Naive thymus-derived CD4-positive, alpha-beta T cell (primary cell): ENCODE results near the gene TRERF1. TPM values are rescaled to one million over a fixed set of nuclear protein-coding genes. Genes with fewer than 3 reads are reported as not detected.

Source experiments
- ATAC-seq: fragments of 150-1000 bp; cut with Tn5 transposase; 2 replicates; pipeline ENCODE4 v1.10.0; 2021; ENCODE audit warnings: mild to moderate bottlenecking, moderate library complexity
- CTCF ChIA-PET: fragments of 350-600 bp; sonication (Branson Sonifier 250); formaldehyde crosslinking; loops from one replicate; lab custom pipeline; 2021; ENCODE audit warnings: antibody characterized with exemption; lab: Charles Lee
- POLR2A ChIA-PET: fragments of 350-600 bp; sonication (Branson Sonifier 250); formaldehyde crosslinking; loops from one replicate; lab custom pipeline; 2021; ENCODE audit warnings: antibody characterized with exemption, inconsistent platforms; lab: Charles Lee
- DNase-seq, 9 donors: peaks; one replicate each; pipeline versions ENCODE4 v3.0.0 to v3.0.0-alpha.2; 2020 to 2022; ENCODE audit warnings: mixed read lengths in 1 of 9
- H3K27ac ChIP-seq: one replicate; pipeline ENCODE4 v1.7.0; 2013; ENCODE audit warnings: mild to moderate bottlenecking, low read depth, low read length, moderate library complexity
- H3K27me3 ChIP-seq, 2 donors: one replicate each; pipeline ENCODE4 v1.7.0; 2013; ENCODE audit warnings: low read length in 2 of 2, mild to moderate bottlenecking in 2 of 2, moderate library complexity in 2 of 2; ENCODE audit not compliant: control insufficient read depth in 2 of 2, insufficient read depth in 2 of 2
- H3K36me3 ChIP-seq, 3 experiments: 1 replicate in 2 of 3; 2 replicates in 1 of 3; pipeline ENCODE4 v1.7.0; 2013; ENCODE audit warnings: low read length in 3 of 3, mild to moderate bottlenecking in 3 of 3, moderate library complexity in 1 of 3; ENCODE audit not compliant: insufficient read depth in 3 of 3, control insufficient read depth in 2 of 3
- H3K4me1 ChIP-seq, 2 donors: one replicate each; pipeline ENCODE4 v1.7.0; 2013; ENCODE audit warnings: low read length in 2 of 2, mild to moderate bottlenecking in 2 of 2, moderate library complexity in 1 of 2; ENCODE audit not compliant: control insufficient read depth in 2 of 2, insufficient read depth in 2 of 2
- H3K4me3 ChIP-seq: 2 replicates; pipeline ENCODE4 v1.7.0; 2013; ENCODE audit warnings: mild to moderate bottlenecking, low read length
- H3K9me3 ChIP-seq, 3 experiments: 1 replicate in 2 of 3; 2 replicates in 1 of 3; pipeline ENCODE4 v1.7.0; 2013; ENCODE audit warnings: low read length in 3 of 3; ENCODE audit not compliant: control insufficient read depth in 2 of 3
- H3K27ac Mint-ChIP-seq, 9 donors: one replicate each; pipeline ENCODE4 v1.8.0; 2020 to 2022; ENCODE audit warnings: mixed read lengths in 9 of 9, mild to moderate bottlenecking in 8 of 9, moderate library complexity in 5 of 9, inconsistent platforms in 2 of 9
- H3K27me3 Mint-ChIP-seq, 5 donors: one replicate each; pipeline ENCODE4 v1.8.0; 2021 to 2022; ENCODE audit warnings: mixed read lengths in 5 of 5, mild to moderate bottlenecking in 1 of 5
- H3K36me3 Mint-ChIP-seq, 5 donors: one replicate each; pipeline ENCODE4 v1.8.0; 2020 to 2022; ENCODE audit warnings: mixed read lengths in 5 of 5, mild to moderate bottlenecking in 3 of 5, inconsistent platforms in 1 of 5
- H3K4me1 Mint-ChIP-seq, 7 donors: one replicate each; pipeline ENCODE4 v1.8.0; 2020 to 2022; ENCODE audit warnings: mixed read lengths in 7 of 7, mild to moderate bottlenecking in 3 of 7, inconsistent platforms in 1 of 7
- H3K4me3 Mint-ChIP-seq, 10 donors: one replicate each; pipeline ENCODE4 v1.8.0; 2020 to 2022; ENCODE audit warnings: mild to moderate bottlenecking in 10 of 10, mixed read lengths in 10 of 10, moderate library complexity in 6 of 10, inconsistent platforms in 2 of 10
- H3K9me3 Mint-ChIP-seq, 11 donors: one replicate each; pipeline ENCODE4 v1.8.0; 2020 to 2022; ENCODE audit warnings: mixed read lengths in 11 of 11, mild to moderate bottlenecking in 4 of 11, inconsistent platforms in 1 of 11, moderate library complexity in 1 of 11
- intact Hi-C, 2 donors: fragments of 100-400 bp; cut with micrococcal nuclease; formaldehyde crosslinking; loops; one replicate each; pipeline ENCODE4 v1.15.1; 2023
- polyA plus RNA-seq, 2 donors: library from polyadenylated mRNA; unstranded; fragments of 300-500 nt; fragmentation: Illumina TruSeq; gene quantifications; one replicate each; pipeline ENCODE4 v1.2.3, GENCODE V29; 2021
- total RNA-seq, 6 experiments: library from RNA in 5 of 6; stranded (reverse) in 5 of 6; gene quantifications; 1 replicate in 5 of 6; 2 replicates in 1 of 6; pipeline ENCODE4 v1.2.3 and lab custom pipeline; 2021 to 2026

TRERF1 gene
- total and polyA plus RNA-seq, 7 experiments from 2014 or later = 4.8 to 32.4 (median 21.0) TPM

DNA sequence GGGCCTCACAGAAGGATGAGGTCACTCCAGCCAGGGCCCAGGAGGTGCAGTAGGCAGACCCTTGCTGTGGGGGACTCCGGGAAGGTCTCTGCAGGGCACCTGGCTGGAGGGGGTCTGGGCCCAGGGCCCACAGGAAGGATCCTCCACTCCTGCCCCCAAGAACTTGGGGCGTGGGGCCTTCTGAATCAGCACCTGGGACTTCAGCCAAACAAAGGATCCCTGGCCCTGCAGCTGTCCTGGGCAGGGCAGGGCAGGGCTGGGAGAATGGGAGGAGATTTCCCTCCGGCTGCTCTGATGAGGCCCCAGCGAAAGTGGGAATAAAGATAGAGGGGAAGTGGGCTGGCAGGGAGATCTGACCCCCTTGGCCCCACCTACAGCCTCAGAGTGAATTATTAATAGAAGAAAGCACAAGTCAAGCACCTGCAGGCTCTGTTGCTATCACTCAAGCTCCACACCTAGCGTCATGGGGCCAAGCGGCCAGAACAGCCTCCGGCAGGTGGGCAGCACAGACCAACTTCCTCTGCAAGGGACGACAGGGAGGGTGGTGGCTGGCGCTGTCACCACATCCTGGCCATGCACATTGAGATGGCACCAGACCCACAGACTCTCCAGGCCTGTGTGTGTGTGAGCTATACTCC lies 172.5 kb downstream of the TRERF1 start:
- H3K9me3 Mint-ChIP-seq = peaks cover 0 to 13% (median 0%) of the 10 kb centered on the region in 11 donors
- Histone ChIP-seq H3K27me3 (no peaks in the 10 kb centered on the region), H3K27ac (no peak overlapping the region), H3K4me3 (no peak overlapping the region), H3K36me3 (peaks cover 0 to 7% (median 0%) of the 10 kb centered on the region in 3 experiments), H3K4me1 (peaks cover 43 to 48% of the 10 kb centered on the region in 2 donors), H3K9me3 (no peaks in the 10 kb centered on the region)
- CTCF ChIA-PET = no interaction called here
- POLR2A ChIA-PET = interaction anchor here (0.5 to 1.3 kb wide), 4 partner anchors 14 to 174 kb away, joined by 3 to 4 read pairs (median 3); no protein-coding TSS in a partner anchor
- H3K36me3 Mint-ChIP-seq = peaks cover 0 to 16% (median 9%) of the 10 kb centered on the region in 5 donors
- H3K27me3 Mint-ChIP-seq = no peaks in the 10 kb centered on the region
- DNase-seq (peak in 4 of 9 donors; percentile 7 to 14 (median 12)), ATAC-seq (peak; percentile 75)
- H3K4me3 Mint-ChIP-seq = peak overlapping the region; percentile 1 to 68 (median 42)
- intact Hi-C loops = loop anchor here in 1 of 2 donors (2.0 kb wide), 1 partner anchor 14 kb away; no protein-coding TSS in a partner anchor
- H3K27ac Mint-ChIP-seq = peak overlapping the region; percentile 64 to 90 (median 79)
- peaks cover 36 to 62% (median 54%) of the 10 kb centered on the region in 7 donors for H3K4me1 Mint-ChIP-seq

DNA sequence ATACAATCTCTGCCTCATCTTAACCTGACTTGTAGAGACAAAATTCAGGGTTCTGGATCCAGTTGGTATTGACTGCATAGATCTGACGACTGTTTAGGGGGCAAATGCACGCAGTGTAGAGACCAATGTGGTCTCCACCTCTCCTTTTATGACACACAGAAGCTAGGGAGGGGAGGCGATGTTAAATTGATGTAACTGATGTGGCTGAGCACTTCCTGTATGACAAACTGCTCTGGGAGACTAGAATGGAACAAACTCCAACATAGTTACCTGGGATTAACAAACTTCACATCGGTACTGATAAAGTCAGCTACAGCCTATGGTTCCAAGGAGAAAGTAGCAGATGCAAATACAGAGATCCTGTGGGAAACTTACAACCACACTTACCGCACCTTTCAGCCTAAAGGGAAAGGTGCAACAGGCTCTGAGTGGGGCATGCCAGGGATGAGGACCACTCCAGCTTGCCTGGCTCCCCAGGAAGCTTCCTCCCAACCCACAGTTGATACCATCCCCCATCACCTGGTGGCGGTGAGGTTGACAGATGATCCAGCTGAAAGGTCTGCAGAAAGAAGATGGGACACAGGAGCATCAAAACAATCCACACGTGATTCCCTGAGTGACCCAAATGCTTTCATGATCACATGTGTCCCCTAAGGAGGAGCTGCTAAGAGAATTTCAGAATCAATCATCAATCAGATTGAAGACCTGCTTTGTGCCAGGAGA lies 173.4 kb downstream of the TRERF1 start:
- Mint-ChIP-seq H3K36me3 (peaks cover 0 to 15% (median 8%) of the 10 kb centered on the region in 5 donors), H3K27ac (peak overlapping the region; percentile 64 to 90 (median 80)), H3K4me3 (peak overlapping the region; percentile 8 to 68 (median 52)), H3K4me1 (peaks cover 36 to 61% (median 53%) of the 10 kb centered on the region in 7 donors), H3K9me3 (peaks cover 0 to 10% (median 0%) of the 10 kb centered on the region in 11 donors), H3K27me3 (no peaks in the 10 kb centered on the region)
- CTCF ChIA-PET = no interaction called here
- H3K36me3 ChIP-seq = peaks cover 0 to 7% (median 0%) of the 10 kb centered on the region in 3 experiments
- no peaks in the 10 kb centered on the region for H3K9me3 ChIP-seq
- DNase-seq (peak in 7 of 9 donors; percentile 31 to 59 (median 45)), ATAC-seq (peak; percentile 73)
- H3K27me3 ChIP-seq = no peaks in the 10 kb centered on the region
- H3K4me1 ChIP-seq = peaks cover 43 to 48% of the 10 kb centered on the region in 2 donors
- POLR2A ChIA-PET = interaction anchor here (0.9 to 1.1 kb wide), 3 partner anchors 89 to 269 kb away, joined by 3 read pairs; no protein-coding TSS in a partner anchor
- H3K27ac ChIP-seq = no peak overlapping the region
- intact Hi-C loops = loop anchor here in 1 of 2 donors (2.0 kb wide), 1 partner anchor 15 kb away; no protein-coding TSS in a partner anchor
- H3K4me3 ChIP-seq = no peak overlapping the region

DNA sequence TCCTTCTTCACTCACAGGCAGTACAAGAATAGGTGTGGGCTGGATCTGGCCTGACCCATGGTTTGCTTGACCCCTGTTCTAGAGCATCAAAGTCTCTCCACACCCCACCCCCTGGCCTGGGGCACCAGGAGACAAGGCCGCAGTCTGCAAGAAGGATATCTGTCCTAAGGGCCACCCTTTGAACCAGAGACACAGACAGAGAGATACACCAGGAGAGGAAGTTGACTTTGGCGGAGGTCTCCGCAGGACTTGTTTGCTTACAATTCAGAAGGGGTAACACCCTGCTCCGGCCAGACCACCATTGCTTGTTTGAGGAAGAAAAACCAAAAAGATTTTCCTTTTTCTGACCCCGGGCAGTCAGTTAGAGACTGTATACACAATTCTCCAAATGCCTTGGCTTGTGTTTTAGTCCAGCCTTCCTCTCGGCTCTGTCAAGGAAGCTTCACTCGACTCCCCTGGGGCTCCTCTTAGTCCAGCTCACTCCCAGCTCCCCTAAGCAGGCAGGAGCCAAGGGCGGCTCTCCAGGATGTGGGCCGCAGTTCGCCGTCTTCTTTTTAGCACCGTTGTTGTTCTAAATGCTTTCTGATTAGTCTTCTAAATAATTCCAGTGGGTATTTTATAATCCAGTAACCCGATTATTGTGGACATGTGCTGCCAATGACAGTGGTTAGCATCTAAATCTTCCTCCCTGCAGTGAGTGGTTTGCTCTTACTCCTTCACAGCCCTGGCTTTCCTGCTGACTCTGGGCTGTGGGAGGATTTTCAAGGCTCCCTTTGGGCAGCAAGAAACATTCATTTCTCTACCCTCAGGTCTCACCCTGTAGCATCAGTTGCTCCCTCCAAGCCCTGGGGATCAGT lies 175.5 kb downstream of the TRERF1 start:
- peaks cover 28 to 51% (median 40%) of the 10 kb centered on the region in 7 donors for H3K4me1 Mint-ChIP-seq
- no peak overlapping the region for H3K4me3 ChIP-seq
- H3K36me3 ChIP-seq = peaks cover 0 to 7% (median 0%) of the 10 kb centered on the region in 3 experiments
- no peaks in the 10 kb centered on the region for H3K27me3 ChIP-seq
- H3K27ac ChIP-seq = no peak overlapping the region
- CTCF ChIA-PET = interaction anchor here (1.1 kb wide), 1 partner anchor 16 kb away, joined by 3 read pairs; no protein-coding TSS in a partner anchor
- intact Hi-C loops = no loop called here
- no peaks in the 10 kb centered on the region for H3K27me3 Mint-ChIP-seq
- POLR2A ChIA-PET = no interaction called here
- no peak for ATAC-seq
- H3K36me3 Mint-ChIP-seq = peaks cover 0 to 11% (median 0%) of the 10 kb centered on the region in 5 donors
- H3K4me1 ChIP-seq = peaks cover 35% of the 10 kb centered on the region in 2 donors
- peak overlapping the region in 4 of 9 donors; percentile 31 to 69 (median 60) for H3K27ac Mint-ChIP-seq
- H3K4me3 Mint-ChIP-seq = no peak overlapping the region
- H3K9me3 ChIP-seq = no peaks in the 10 kb centered on the region
- no peaks in the 10 kb centered on the region for H3K9me3 Mint-ChIP-seq
- DNase-seq = no peak

DNA sequence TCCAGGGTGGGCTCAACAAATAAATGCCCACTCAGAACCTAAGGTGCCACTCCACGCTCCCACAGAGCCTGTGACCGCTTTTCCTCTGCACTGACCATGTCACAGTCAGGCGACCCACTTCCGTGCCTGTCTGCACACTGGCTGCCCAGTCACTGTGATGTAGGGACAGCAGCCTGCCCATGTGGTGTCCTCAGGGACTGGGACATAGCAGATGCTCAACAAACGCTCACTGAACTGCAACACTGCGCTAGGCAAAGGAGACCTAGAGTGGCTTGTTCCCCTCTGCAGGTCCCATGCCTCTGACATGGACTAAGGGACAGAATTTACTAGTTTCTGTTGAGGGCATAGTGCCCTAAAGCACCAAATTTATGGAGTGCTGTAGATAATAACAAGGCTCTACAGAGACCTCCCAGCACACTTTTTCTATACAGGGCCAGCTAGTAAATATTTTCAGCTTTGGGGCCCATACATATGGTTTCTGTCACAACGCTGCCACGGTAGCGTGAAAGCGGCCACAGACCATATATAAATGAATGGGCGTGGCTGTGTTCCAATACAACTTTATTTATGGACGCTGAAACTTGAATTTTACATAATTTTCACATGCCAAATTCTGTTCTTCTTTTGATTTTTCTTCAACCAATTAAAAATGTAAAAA lies 176.2 kb downstream of the TRERF1 start:
- no peak overlapping the region for H3K27ac ChIP-seq
- no peaks in the 10 kb centered on the region for H3K27me3 Mint-ChIP-seq
- DNase-seq = no peak
- H3K9me3 Mint-ChIP-seq = no peaks in the 10 kb centered on the region
- H3K4me3 ChIP-seq = no peak overlapping the region
- intact Hi-C loops = no loop called here
- ChIA-PET CTCF (interaction anchor here (0.5 kb wide), 1 partner anchor 1540 kb away, joined by 3 read pairs; no protein-coding TSS in a partner anchor), POLR2A (no interaction called here)
- peaks cover 0 to 7% (median 0%) of the 10 kb centered on the region in 3 experiments for H3K36me3 ChIP-seq
- no peak overlapping the region for H3K4me3 Mint-ChIP-seq
- H3K4me1 Mint-ChIP-seq = peaks cover 25 to 45% (median 33%) of the 10 kb centered on the region in 7 donors
- no peaks in the 10 kb centered on the region for H3K27me3 ChIP-seq
- no peak for ATAC-seq
- no peaks in the 10 kb centered on the region for H3K9me3 ChIP-seq
- H3K36me3 Mint-ChIP-seq = peaks cover 0 to 12% (median under 1%) of the 10 kb centered on the region in 5 donors
- peak overlapping the region in 2 of 9 donors; percentile 4 to 17 for H3K27ac Mint-ChIP-seq
- peaks cover 27 to 28% of the 10 kb centered on the region in 2 donors for H3K4me1 ChIP-seq

DNA sequence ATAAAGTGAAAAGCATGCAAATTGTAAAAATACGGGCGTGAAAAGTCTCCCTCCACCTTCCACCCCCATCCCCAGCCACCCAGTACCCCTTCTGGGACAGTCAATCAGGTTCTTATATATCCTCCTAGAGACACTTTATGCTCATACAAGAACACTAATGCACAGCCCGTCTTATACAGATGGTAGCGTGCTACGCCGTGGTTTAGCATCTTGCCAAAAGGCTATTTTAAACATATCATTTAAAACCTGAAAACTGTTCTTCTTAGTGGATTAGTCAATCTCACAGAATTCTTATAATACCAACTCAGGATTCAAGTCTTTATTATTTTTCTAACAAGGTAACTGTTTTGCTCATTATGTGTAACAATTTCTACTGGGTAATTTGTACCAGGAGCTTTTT lies 176.8 kb downstream of the TRERF1 start:
- Histone ChIP-seq H3K27ac (no peak overlapping the region), H3K36me3 (peaks cover 0 to 7% (median 0%) of the 10 kb centered on the region in 3 experiments), H3K9me3 (no peaks in the 10 kb centered on the region), H3K27me3 (no peaks in the 10 kb centered on the region), H3K4me1 (peaks cover 21 to 22% of the 10 kb centered on the region in 2 donors), H3K4me3 (no peak overlapping the region)
- ChIA-PET CTCF (interaction anchor here (0.5 kb wide), 1 partner anchor 1540 kb away, joined by 3 read pairs; no protein-coding TSS in a partner anchor), POLR2A (interaction anchor here (0.7 kb wide), 1 partner anchor 1955 kb away, joined by 3 read pairs; no protein-coding TSS in a partner anchor)
- Mint-ChIP-seq H3K4me3 (no peak overlapping the region), H3K4me1 (peaks cover 25 to 42% (median 30%) of the 10 kb centered on the region in 7 donors), H3K27ac (no peak overlapping the region), H3K27me3 (no peaks in the 10 kb centered on the region), H3K36me3 (peaks cover 0 to 17% (median 4%) of the 10 kb centered on the region in 5 donors), H3K9me3 (no peaks in the 10 kb centered on the region)
- no peak for ATAC-seq
- DNase-seq = no peak
- intact Hi-C loops = no loop called here
